ENCODE measurements around the gene TRIM38.

- no peak for TF ChIP-seq CTCF (conservative IDR thresholded peaks at IDR 0.05)
- TF ChIP-seq ZFX (IDR thresholded peaks at IDR 0.05), result no peak
These were observed 3.9 kb upstream of the TRIM38 start for GRCh38 chr6:25958700-25959162.

Data from C4-2B (cell line).